GM12892 (cell line): ENCODE data around the gene CEP164.

Source experiments
- POLR2A ChIP-seq: IDR thresholded peaks from 2 replicates; pipeline ENCODE4 v1.6.1; 2011; ENCODE audit warnings: low read depth, low read length, control low read depth
- POLR2AphosphoS5 ChIP-seq: IDR thresholded peaks from 2 replicates; pipeline ENCODE4 v1.6.1; 2011; ENCODE audit warnings: low read depth, low read length, control low read depth
- TAF1 ChIP-seq: IDR thresholded peaks from 2 replicates; pipeline ENCODE4 v1.6.1; 2011; ENCODE audit warnings: low read depth, mild to moderate bottlenecking, control low read depth, low read length, borderline replicate concordance

- TF ChIP-seq POLR2A = no peak
- TF ChIP-seq TAF1 = no peak
- TF ChIP-seq POLR2AphosphoS5 = no peak
Measured at GRCh38 chr11:117431436-117431835, 103.8 kb downstream of the CEP164 start.
